HG03342 (cell line): Measurements from ENCODE around the gene ZNF791.
A peak's percentile ranks its signal among the peaks of the same experiment; 100 is the strongest.
"Not testable (repeated sequence)": the region's sequence is repeated elsewhere in the genome, so short reads cannot be mapped to it uniquely, and the experiment has no call there.

Experiments
- ATAC-seq: cut with Tn5 transposase; IDR thresholded peaks from one replicate; pipeline ENCODE4 v1.9.1; 2021; ENCODE audit warnings: mild to moderate bottlenecking, moderate library complexity; ENCODE audit not compliant: unreplicated experiment

ZNF791 gene

GRCh38 chr19:12610540-12611360, at the start of gene ZNF791, which contains the start of gene ZNF490:
TSS of gene ZNF791 (plus strand) at chr19:12610920. CDS start at chr19:12611080, 160 bp downstream.
TSS of gene ZNF490 (minus strand) at chr19:12610813. CDS start at chr19:12610680, 133 bp downstream.
- peak; percentile 72 for ATAC-seq

- peak; percentile 44 for ATAC-seq
Observed at GRCh38 chr19:12564016-12564664, 46.6 kb upstream of the ZNF791 start.

GRCh38 chr19:12566380-12566779, 44.3 kb upstream of the ZNF791 start:
- ATAC-seq, result not testable (repeated sequence)

GRCh38 chr19:12567951-12568350, 42.8 kb upstream of the ZNF791 start:
- no peak for ATAC-seq

- ATAC-seq, result no peak
Observed at GRCh38 chr19:12574036-12574435, 36.7 kb upstream of the ZNF791 start.

DNA sequence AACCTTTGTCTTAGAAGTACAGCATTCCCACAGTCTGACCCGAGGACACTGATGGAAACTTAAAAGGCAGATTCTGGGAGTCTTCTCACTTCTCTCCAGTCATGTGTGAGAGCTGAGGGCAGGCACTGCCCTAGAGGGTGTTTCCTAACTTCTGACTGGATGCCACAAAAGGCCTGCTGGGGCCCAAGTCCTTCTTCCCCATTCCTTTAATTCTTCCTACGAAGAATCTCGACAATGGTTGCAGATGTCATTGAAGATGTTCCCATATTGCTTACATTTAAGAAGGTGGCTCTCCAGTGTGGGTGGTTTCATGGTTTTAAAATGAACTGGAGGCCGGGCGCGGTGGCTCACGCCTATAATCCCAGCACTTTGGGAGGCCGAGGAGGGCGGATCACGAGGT, 32.1 kb upstream of the ZNF791 start:
- ATAC-seq, result no peak

DNA sequence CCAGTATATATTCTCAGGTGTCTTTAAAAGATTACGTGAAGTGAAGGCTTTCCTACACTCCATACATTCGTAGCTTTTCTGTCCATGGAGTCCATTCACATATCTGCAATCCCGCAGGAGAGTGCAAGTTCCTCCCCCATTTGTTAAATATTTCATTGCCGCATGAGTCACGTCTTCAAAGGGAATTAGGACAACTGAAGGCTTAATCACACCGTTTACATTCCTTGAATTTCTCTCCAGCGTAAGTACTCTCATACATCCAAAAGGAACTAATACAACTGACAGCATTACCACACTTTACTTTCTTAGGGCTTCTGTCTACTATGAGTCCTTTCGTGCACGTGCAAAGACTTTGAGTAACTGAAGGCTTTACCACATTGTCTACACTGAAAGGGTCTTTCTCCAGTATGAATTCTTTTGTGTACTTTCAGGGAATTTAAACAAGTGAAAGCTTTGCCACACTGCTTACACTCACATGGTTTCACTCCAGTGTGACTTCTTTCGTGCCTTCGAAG, 30.5 kb upstream of the ZNF791 start:
- ATAC-seq, result no peak

- ATAC-seq, result no peak
Observed at GRCh38 chr19:12581100-12581499, 29.6 kb upstream of the ZNF791 start.

- no peak for ATAC-seq
Observed at GRCh38 chr19:12596485-12596884, 14.2 kb upstream of the ZNF791 start.

- ATAC-seq, result no peak
Observed at GRCh38 chr19:12596927-12597548, 13.7 kb upstream of the ZNF791 start.

- ATAC-seq, result no peak
Observed at GRCh38 chr19:12597594-12597993, 13.1 kb upstream of the ZNF791 start.

- ATAC-seq, result peak; percentile 40
Observed at GRCh38 chr19:12603714-12604113, 7.0 kb upstream of the ZNF791 start.

- no peak for ATAC-seq
Observed at GRCh38 chr19:12606796-12607195, 3.9 kb upstream of the ZNF791 start.

GRCh38 chr19:12607631-12608030, 3.1 kb upstream of the ZNF791 start:
- no peak for ATAC-seq

DNA sequence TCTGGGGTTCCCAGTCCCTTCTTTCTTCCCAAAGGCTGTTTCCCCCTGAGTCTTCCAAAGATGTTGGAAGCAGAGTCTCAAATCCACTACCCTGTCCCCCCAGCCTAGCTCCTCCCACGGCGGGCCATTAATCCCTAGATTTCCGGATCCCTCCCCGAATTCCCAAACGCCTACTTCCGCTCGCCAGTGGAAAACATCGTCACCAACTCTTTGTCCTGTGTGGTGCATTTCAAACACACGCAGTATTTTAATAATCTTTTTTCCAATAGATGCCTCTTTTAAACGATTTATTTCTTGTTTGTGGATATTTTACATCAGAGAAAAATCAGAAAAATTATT, 610 bp downstream of the ZNF791 start:
- no peak for ATAC-seq

GRCh38 chr19:12617646-12618045, 6.9 kb downstream of the ZNF791 start:
- ATAC-seq, result no peak

DNA sequence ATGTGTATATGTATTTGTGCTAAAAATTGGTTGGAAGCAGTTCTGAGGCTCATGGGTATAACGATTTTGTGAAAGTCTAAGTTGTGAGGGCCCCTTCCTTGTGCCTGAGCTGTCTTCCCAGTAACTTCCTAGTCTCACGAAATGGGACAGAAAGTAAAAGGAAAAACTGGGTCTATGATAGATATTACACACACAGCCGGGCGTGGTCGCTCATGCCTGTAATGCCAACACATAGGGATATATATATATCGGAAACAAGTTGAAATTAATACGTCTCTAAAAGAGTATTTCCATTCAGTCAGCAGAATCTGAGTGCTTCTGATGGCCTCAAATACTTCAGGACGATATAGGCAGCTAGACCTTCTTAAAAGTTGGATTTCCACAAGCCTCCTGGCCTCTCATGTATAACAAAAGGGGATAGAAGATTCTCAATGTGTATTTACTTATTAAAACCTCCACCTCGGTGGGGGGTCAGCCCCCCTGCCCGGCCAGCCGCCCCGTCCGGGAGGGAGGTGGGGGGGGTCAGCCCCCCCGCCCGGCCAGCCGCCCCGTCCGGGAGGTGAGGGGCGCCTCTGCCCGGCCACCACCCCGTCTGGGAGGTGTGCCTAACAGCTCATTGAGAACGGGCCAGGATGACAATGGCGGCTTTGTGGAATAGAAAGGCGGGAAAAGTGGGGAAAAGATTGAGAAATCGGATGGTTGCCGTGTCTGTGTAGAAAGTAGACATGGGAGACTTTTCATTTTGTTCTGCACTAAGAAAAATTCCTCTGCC, 10.7 kb downstream of the ZNF791 start:
- ATAC-seq, result not testable (repeated sequence)

DNA sequence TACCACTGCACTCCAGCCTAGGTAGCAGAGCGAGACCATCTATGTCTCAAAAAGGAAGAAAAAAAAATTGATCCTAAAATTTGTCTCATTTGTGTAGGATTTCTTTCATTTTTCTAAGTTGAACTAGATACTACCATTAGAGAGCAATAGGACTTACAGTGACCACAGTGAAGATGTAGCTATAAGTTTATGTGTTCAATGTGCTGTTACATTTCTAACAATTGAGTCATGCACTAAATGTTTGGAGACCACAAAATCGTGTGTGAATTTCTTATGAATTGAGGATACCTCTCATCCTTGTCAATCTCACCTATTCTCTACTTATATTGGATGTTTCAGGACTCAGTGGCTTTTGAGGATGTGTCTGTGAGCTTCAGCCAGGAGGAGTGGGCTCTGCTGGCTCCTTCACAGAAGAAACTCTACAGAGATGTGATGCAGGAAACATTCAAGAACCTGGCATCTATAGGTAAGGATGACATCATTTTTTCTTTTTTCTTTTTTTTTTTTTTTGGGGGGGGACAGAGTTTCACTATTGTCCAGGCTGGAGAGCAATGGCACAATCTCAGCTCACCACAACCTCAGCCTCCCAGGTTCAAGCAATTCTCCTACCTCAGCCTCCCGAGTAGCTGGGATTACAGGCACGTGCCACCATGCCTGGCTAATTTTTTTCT, 12.8 kb downstream of the ZNF791 start:
- no peak for ATAC-seq

- no peak for ATAC-seq
Observed at GRCh38 chr19:12626958-12627357, 16.2 kb downstream of the ZNF791 start.
